WTC11 (cell line): ENCODE data around the gene RAD23B. TPM values are rescaled to one million over a fixed set of nuclear protein-coding genes. Genes with fewer than 3 reads are reported as not detected.

Experiments used
- ATAC-seq: fragments of 200-7000 bp; cut with Tn5 transposase; 2 replicates; pipeline ENCODE4 v1.10.0; 2021; ENCODE audit warnings: mild to moderate bottlenecking, moderate library complexity
- CTCF ChIA-PET: fragments of 300-600 bp; sonication (Branson Sonifier 250); formaldehyde crosslinking; loops from one replicate; lab custom pipeline; 2021; ENCODE audit warnings: antibody characterized with exemption; lab: Charles Lee
- POLR2A ChIA-PET: fragments of 350-600 bp; sonication (Branson Sonifier 250); formaldehyde crosslinking; loops from one replicate; lab custom pipeline; 2021; ENCODE audit warnings: antibody characterized with exemption; lab: Charles Lee
- DNase-seq: peaks from one replicate; pipeline ENCODE4 v3.0.0; 2021; ENCODE audit warnings: low spot score
- H3K27ac Mint-ChIP-seq: 2 replicates; pipeline ENCODE4 v1.8.0; 2021; ENCODE audit warnings: mixed read lengths
- H3K27me3 Mint-ChIP-seq: 2 replicates; pipeline ENCODE4 v1.8.0; 2021; ENCODE audit warnings: low read depth, mild to moderate bottlenecking, moderate library complexity, mixed read lengths
- H3K36me3 Mint-ChIP-seq: 2 replicates; pipeline ENCODE4 v1.8.0; 2021; ENCODE audit warnings: mixed read lengths
- H3K4me1 Mint-ChIP-seq: 2 replicates; pipeline ENCODE4 v1.8.0; 2022; ENCODE audit warnings: mixed read lengths
- H3K4me3 Mint-ChIP-seq: 2 replicates; pipeline ENCODE4 v1.8.0; 2021; ENCODE audit warnings: mild to moderate bottlenecking, moderate library complexity, mixed read lengths
- H3K9me3 Mint-ChIP-seq: 2 replicates; pipeline ENCODE4 v1.8.0; 2021; ENCODE audit warnings: mixed read lengths
- ARID4B ChIP-seq: sonication (generic); formaldehyde crosslinking; IDR thresholded peaks from 2 replicates; pipeline ENCODE4 v1.8.0; 2023; ENCODE audit warnings: missing genetic modification reagents, mild to moderate bottlenecking, borderline replicate concordance
- ATF2 ChIP-seq: sonication (generic); formaldehyde crosslinking; IDR thresholded peaks from 2 replicates; pipeline ENCODE4 v1.8.1; 2022; ENCODE audit warnings: low read depth, missing genetic modification reagents, borderline replicate concordance
- CREM ChIP-seq: sonication (generic); formaldehyde crosslinking; IDR thresholded peaks from 2 replicates; pipeline ENCODE4 v1.8.1; 2022; ENCODE audit warnings: mild to moderate bottlenecking, missing genetic modification reagents, moderate library complexity
- ELF4 ChIP-seq: sonication (generic); formaldehyde crosslinking; IDR thresholded peaks from 2 replicates; pipeline ENCODE4 v1.8.1; 2022; ENCODE audit warnings: low read depth, mild to moderate bottlenecking, moderate library complexity, missing genetic modification reagents
- ETV6 ChIP-seq: sonication (generic); formaldehyde crosslinking; IDR thresholded peaks from 2 replicates; pipeline ENCODE4 v1.8.1; 2022; ENCODE audit warnings: mild to moderate bottlenecking, missing genetic modification reagents
- FOXP4 ChIP-seq: sonication (generic); formaldehyde crosslinking; IDR thresholded peaks from 2 replicates; pipeline ENCODE4 v1.8.0; 2022; ENCODE audit warnings: mild to moderate bottlenecking, missing genetic modification reagents
- JUN ChIP-seq: sonication (generic); formaldehyde crosslinking; IDR thresholded peaks from 2 replicates; pipeline ENCODE4 v1.8.0; 2023; ENCODE audit warnings: mild to moderate bottlenecking, missing genetic modification reagents
- MLX ChIP-seq: sonication (generic); formaldehyde crosslinking; IDR thresholded peaks from 2 replicates; pipeline ENCODE4 v1.8.1; 2023; ENCODE audit warnings: mild to moderate bottlenecking, missing genetic modification reagents, moderate library complexity
- MYBL2 ChIP-seq: sonication (generic); formaldehyde crosslinking; IDR thresholded peaks from 2 replicates; pipeline ENCODE4 v1.8.1; 2023; ENCODE audit warnings: mild to moderate bottlenecking, moderate library complexity, missing genetic modification reagents
- NFE2L1 ChIP-seq: sonication (generic); formaldehyde crosslinking; IDR thresholded peaks from 2 replicates; pipeline ENCODE4 v1.8.1; 2023; ENCODE audit warnings: missing genetic modification reagents
- NFYB ChIP-seq: sonication (generic); formaldehyde crosslinking; conservative IDR thresholded peaks from 2 replicates; pipeline ENCODE4 v1.8.0; 2022; ENCODE audit warnings: low read depth, missing genetic modification reagents
- OVOL2 ChIP-seq: fragments of 250-450 bp; sonication (Bioruptor Pico); IDR thresholded peaks from 2 replicates; pipeline ENCODE4 v1.9.0; 2021; ENCODE audit warnings: mild to moderate bottlenecking, borderline replicate concordance
- SMAD3 ChIP-seq: sonication (generic); formaldehyde crosslinking; IDR thresholded peaks from 2 replicates; pipeline ENCODE4 v1.8.0; 2022; ENCODE audit warnings: missing genetic modification reagents, mild to moderate bottlenecking, borderline replicate concordance
- TEAD4 ChIP-seq: sonication (generic); formaldehyde crosslinking; IDR thresholded peaks from 2 replicates; pipeline ENCODE4 v1.8.0; 2022; ENCODE audit warnings: mild to moderate bottlenecking, missing genetic modification reagents
- ZNF138 ChIP-seq: sonication (generic); formaldehyde crosslinking; conservative IDR thresholded peaks from 2 replicates; pipeline ENCODE4 v1.8.1; 2022; ENCODE audit warnings: mild to moderate bottlenecking, moderate library complexity, missing genetic modification reagents
- ZNF219 ChIP-seq: sonication (generic); formaldehyde crosslinking; IDR thresholded peaks from 2 replicates; pipeline ENCODE4 v1.8.0; 2023; ENCODE audit warnings: missing genetic modification reagents, mild to moderate bottlenecking, borderline replicate concordance
- ZNF423 ChIP-seq: fragments of 250-450 bp; sonication (Bioruptor Pico); IDR thresholded peaks from 2 replicates; pipeline ENCODE4 v2.1.2; 2022; ENCODE audit warnings: mild to moderate bottlenecking, moderate library complexity
- ZSCAN18 ChIP-seq: fragments of 250-450 bp; sonication (Bioruptor Pico); IDR thresholded peaks from 2 replicates; pipeline ENCODE4 v2.1.2; 2022; ENCODE audit warnings: mild to moderate bottlenecking, moderate library complexity
- total RNA-seq: library from RNA; stranded (reverse); gene quantifications from 3 replicates; pipeline ENCODE4 v1.2.3, GENCODE V29; 2021
- TF ChIP-seq, protein P1 (sequence below): fragments of 250-450 bp; sonication (Bioruptor Pico); IDR thresholded peaks from 2 replicates; pipeline ENCODE4 v1.8.0; 2021; ENCODE audit warnings: mild to moderate bottlenecking
- TF ChIP-seq, protein P2 (sequence below): sonication (generic); formaldehyde crosslinking; IDR thresholded peaks from 2 replicates; pipeline ENCODE4 v1.8.1; 2022; ENCODE audit warnings: mild to moderate bottlenecking, moderate library complexity, missing genetic modification reagents
- TF ChIP-seq, protein P3 (sequence below): sonication (generic); formaldehyde crosslinking; IDR thresholded peaks from 2 replicates; pipeline ENCODE4 v1.8.0; 2022; ENCODE audit warnings: mild to moderate bottlenecking, missing genetic modification reagents

Gene RAD23B
- total RNA-seq, 1 experiment from 2014 or later = 150 TPM

- H3K9me3 Mint-ChIP-seq = peaks cover 4% of the 10 kb centered on the region; the same call in 1 of the 2 replicates
- no peak for TF ChIP-seq ARID4B (CRISPR knock-in tag)
- TF ChIP-seq JUN (CRISPR knock-in tag) = no peak
- no peak for TF ChIP-seq CREM (CRISPR knock-in tag)
- TF ChIP-seq FOXP4 (CRISPR knock-in tag) = no peak
- no peak for TF ChIP-seq ELF4 (CRISPR knock-in tag)
- no peak for TF ChIP-seq SMAD3 (CRISPR knock-in tag)
- no peak for TF ChIP-seq ETV6 (CRISPR knock-in tag)
- TF ChIP-seq, protein P1, sequence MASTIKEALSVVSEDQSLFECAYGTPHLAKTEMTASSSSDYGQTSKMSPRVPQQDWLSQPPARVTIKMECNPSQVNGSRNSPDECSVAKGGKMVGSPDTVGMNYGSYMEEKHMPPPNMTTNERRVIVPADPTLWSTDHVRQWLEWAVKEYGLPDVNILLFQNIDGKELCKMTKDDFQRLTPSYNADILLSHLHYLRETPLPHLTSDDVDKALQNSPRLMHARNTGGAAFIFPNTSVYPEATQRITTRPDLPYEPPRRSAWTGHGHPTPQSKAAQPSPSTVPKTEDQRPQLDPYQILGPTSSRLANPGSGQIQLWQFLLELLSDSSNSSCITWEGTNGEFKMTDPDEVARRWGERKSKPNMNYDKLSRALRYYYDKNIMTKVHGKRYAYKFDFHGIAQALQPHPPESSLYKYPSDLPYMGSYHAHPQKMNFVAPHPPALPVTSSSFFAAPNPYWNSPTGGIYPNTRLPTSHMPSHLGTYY = no peak
- TF ChIP-seq ATF2 = no peak
- no peak for TF ChIP-seq MLX (CRISPR knock-in tag)
- no peak for TF ChIP-seq ZNF219 (CRISPR knock-in tag)
- TF ChIP-seq NFE2L1 (CRISPR knock-in tag) = no peak
- no peak for TF ChIP-seq ZNF138 (CRISPR knock-in tag)
- TF ChIP-seq TEAD4 (CRISPR knock-in tag) = no peak
- no peak for TF ChIP-seq ZNF423 (CRISPR knock-in tag)
- ChIA-PET CTCF (no interaction called here), POLR2A (no interaction called here)
- no peaks in the 10 kb centered on the region for H3K36me3 Mint-ChIP-seq
- H3K27me3 Mint-ChIP-seq = no peaks in the 10 kb centered on the region
- H3K4me1 Mint-ChIP-seq = peaks cover 25% of the 10 kb centered on the region
- no peak overlapping the region for H3K4me3 Mint-ChIP-seq
- ATAC-seq = no peak
- 0 out of 2 replicates have a peak overlapping the region, but pooled peaks have one; percentile 0 for H3K27ac Mint-ChIP-seq
- DNase-seq = no peak
Measured at GRCh38 chr9:107251756-107252322, 31.2 kb upstream of the RAD23B start.

GRCh38 chr9:107258919-107259318 is 24.2 kb upstream of the RAD23B start:
- Mint-ChIP-seq H3K36me3 (no peaks in the 10 kb centered on the region), H3K4me3 (no peak overlapping the region), H3K27ac (no peak overlapping the region), H3K4me1 (0 out of 2 replicates have a peak, but pooled peaks cover 3% of the 10 kb centered on the region), H3K9me3 (peaks cover 9% of the 10 kb centered on the region; the same call in 1 of the 2 replicates), H3K27me3 (no peaks in the 10 kb centered on the region)
- no peak for ATAC-seq
- POLR2A ChIA-PET = no interaction called here
- CTCF ChIA-PET = interaction anchor here (0.9 kb wide), 1 partner anchor 11 kb away, joined by 3 read pairs; no protein-coding TSS in a partner anchor
- no peak for DNase-seq
- TF ChIP-seq OVOL2 (CRISPR knock-in tag) (no peak), ZSCAN18 (CRISPR knock-in tag) (no peak), MYBL2 (no peak), NFYB (CRISPR knock-in tag) (no peak)
- TF ChIP-seq, protein P2, sequence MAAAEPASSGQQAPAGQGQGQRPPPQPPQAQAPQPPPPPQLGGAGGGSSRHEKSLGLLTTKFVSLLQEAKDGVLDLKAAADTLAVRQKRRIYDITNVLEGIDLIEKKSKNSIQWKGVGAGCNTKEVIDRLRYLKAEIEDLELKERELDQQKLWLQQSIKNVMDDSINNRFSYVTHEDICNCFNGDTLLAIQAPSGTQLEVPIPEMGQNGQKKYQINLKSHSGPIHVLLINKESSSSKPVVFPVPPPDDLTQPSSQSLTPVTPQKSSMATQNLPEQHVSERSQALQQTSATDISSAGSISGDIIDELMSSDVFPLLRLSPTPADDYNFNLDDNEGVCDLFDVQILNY = no peak
- TF ChIP-seq, protein P3, sequence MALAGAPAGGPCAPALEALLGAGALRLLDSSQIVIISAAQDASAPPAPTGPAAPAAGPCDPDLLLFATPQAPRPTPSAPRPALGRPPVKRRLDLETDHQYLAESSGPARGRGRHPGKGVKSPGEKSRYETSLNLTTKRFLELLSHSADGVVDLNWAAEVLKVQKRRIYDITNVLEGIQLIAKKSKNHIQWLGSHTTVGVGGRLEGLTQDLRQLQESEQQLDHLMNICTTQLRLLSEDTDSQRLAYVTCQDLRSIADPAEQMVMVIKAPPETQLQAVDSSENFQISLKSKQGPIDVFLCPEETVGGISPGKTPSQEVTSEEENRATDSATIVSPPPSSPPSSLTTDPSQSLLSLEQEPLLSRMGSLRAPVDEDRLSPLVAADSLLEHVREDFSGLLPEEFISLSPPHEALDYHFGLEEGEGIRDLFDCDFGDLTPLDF (CRISPR knock-in tag) = no peak
